Heart left ventricle (tissue), 16 donors: ENCODE data around the gene PCGF3. TPM values are rescaled to one million over a fixed set of nuclear protein-coding genes. Genes with fewer than 3 reads are reported as not detected.

ENCODE experiments used
- ATAC-seq, 4 donors: fragments of 200-7000 bp; cut with Tn5 transposase; one replicate each; pipeline ENCODE4 v1.9.1; 2020 to 2022; ENCODE audit warnings: moderate library complexity in 4 of 4, mild to moderate bottlenecking in 3 of 4, moderate number of reproducible peaks in 1 of 4
- DNase-seq, 5 donors: peaks; one replicate each; pipeline ENCODE4 v3.0.0-alpha.2; 2020
- H3K27ac ChIP-seq, 12 donors: fragments of 200-600 bp; sonication (generic) in 4 of 12; one replicate each; pipeline versions ENCODE4 v1.5.0 to v1.8.0; 2016 to 2022; ENCODE audit warnings: mild to moderate bottlenecking in 2 of 12
- H3K27me3 ChIP-seq, 9 donors: fragments of 200-600 bp; sonication (generic) in 2 of 9; one replicate each; pipeline versions ENCODE4 v1.5.1 to v1.8.0; 2016 to 2022; ENCODE audit warnings: mild to moderate bottlenecking in 3 of 9
- H3K36me3 ChIP-seq, 9 donors: fragments of 200-600 bp; sonication (generic) in 2 of 9; one replicate each; pipeline versions ENCODE4 v1.5.0 to v1.8.0; 2018 to 2022; ENCODE audit warnings: mild to moderate bottlenecking in 2 of 9
- H3K4me1 ChIP-seq, 12 donors: fragments of 200-600 bp; sonication (generic) in 4 of 12; one replicate each; pipeline versions ENCODE4 v1.5.0 to v1.8.0; 2016 to 2022; ENCODE audit warnings: mild to moderate bottlenecking in 3 of 12
- H3K4me3 ChIP-seq, 12 donors: fragments of 200-600 bp; sonication (generic) in 4 of 12; one replicate each; pipeline versions ENCODE4 v1.5.0 to v1.8.0; 2017 to 2022; ENCODE audit warnings: mild to moderate bottlenecking in 9 of 12, moderate library complexity in 4 of 12
- H3K9me3 ChIP-seq, 12 donors: fragments of 200-600 bp; sonication (generic) in 4 of 12; one replicate each; pipeline versions ENCODE4 v1.5.0 to v1.8.0; 2016 to 2022; ENCODE audit warnings: mild to moderate bottlenecking in 1 of 12
- POLR2A ChIP-seq, 2 donors: fragments of 450-650 bp; IDR thresholded peaks; one replicate each; pipeline ENCODE4 v1.6.1; 2017; ENCODE audit warnings: antibody characterized with exemption in 2 of 2, mild to moderate bottlenecking in 2 of 2, moderate library complexity in 2 of 2
- WGBS, 4 donors: extraction: QIAGEN DNeasy Blood & Tissue Kit in 2 of 4; methylation state at CpG; one replicate each; pipeline versions ENCODE4 v1.1.5 to v1.1.7; 2013 to 2018; 5-methylcytosine and 5-hydroxymethylcytosine counted together
- intact Hi-C, 10 donors: fragments of 100-400 bp; cut with DNase I; formaldehyde crosslinking; loops; one replicate each; pipeline versions ENCODE4 v1.11.1 to v1.14.2; 2022
- polyA plus RNA-seq, 2 donors: library from polyadenylated mRNA; stranded (reverse); fragments of 200-250 nt; gene quantifications; one replicate each; pipeline ENCODE4 v1.2.3, GENCODE V29; 2013
- total RNA-seq, 9 donors: library from RNA; depleted of rRNA in 2 of 9; stranded (reverse); fragments of >200 nt in 2 of 9; fragmentation: NEBNext Ultra II Directional in 3 of 9; extraction: Animal tissue kit (Norgen Biotek cat#: 25700) in 3 of 9; gene quantifications; one replicate each; pipeline versions ENCODE4 v1.1.0 to v1.2.4, GENCODE V29; 2016 to 2023
- TF ChIP-seq, protein P1 (sequence below), 12 donors: fragments of 200-600 bp; sonication (generic) in 4 of 12; IDR thresholded peaks; one replicate each; pipeline versions ENCODE4 v1.5.0 to v1.8.0; 2018 to 2022; ENCODE audit warnings: antibody characterized with exemption in 12 of 12, mild to moderate bottlenecking in 5 of 12
- donor health status: ischemic (EF 13 %, LVEDD 7.1; RV severe dilation, severe dysfunction).
- donor health status: healthy with polysubstance abuse.
- donor health status: DM: no; HTN: yes; CAD: no.
- donor health status: DM: no; HTN: no; CAD: no.
- donor health status: ischemic (EF 25% LVEDD 6.9; RV normal size, moderate dysfunction).
- donor health status: ischemic (EF 25% LVEDD 5.7; RV mildly dilated, moderate dysfunction).
- donor health status: healthy.
- donor health status: DM: yes; HTN: yes; CAD: no.
- donor health status: ischemic (EF 35%, LVEDD 5.7; RV mildly dilated, moderate dysfunction).
- donor health status: nonischemic (EF 11% LVEDD 7.7; RV severe dilation, severe dysfunction).
- donor health status: DM: yes; HTN: yes; CAD: no.
- donor health status: PGD.
- donor health status: ischemic (EF 29% LVEDD 5.4; RV normal size, mild dysfunction).
- donor health status: nonischemic (EF 23%, LVEDD 6.1; RV moderate dilation, normal function).

PCGF3 gene
- total and polyA plus RNA-seq, 11 donors: 16.2 to 45.7 (median 22.5) TPM

DNA sequence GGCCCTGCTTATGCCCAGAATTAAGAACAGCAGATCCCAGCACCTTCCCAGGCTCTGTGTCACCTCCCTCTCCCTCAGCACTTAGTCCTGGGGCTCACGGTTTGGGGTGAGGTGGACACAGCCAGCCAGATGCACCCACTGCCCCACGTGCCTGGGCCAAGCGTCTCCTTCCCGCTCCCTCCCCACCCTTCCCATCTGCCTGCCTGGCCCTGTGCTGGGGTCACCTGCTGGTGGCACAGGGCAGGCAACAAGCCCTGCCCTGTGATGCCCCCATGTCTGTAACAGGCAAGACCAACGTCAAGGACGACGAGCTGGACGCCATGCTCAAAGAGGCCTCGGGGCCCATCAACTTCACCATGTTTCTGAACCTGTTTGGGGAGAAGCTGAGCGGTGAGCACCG is 26.0 kb upstream of the PCGF3 start:
- TF ChIP-seq POLR2A (IDR thresholded peaks at IDR 0.05): no peak
- TF ChIP-seq, protein P1, sequence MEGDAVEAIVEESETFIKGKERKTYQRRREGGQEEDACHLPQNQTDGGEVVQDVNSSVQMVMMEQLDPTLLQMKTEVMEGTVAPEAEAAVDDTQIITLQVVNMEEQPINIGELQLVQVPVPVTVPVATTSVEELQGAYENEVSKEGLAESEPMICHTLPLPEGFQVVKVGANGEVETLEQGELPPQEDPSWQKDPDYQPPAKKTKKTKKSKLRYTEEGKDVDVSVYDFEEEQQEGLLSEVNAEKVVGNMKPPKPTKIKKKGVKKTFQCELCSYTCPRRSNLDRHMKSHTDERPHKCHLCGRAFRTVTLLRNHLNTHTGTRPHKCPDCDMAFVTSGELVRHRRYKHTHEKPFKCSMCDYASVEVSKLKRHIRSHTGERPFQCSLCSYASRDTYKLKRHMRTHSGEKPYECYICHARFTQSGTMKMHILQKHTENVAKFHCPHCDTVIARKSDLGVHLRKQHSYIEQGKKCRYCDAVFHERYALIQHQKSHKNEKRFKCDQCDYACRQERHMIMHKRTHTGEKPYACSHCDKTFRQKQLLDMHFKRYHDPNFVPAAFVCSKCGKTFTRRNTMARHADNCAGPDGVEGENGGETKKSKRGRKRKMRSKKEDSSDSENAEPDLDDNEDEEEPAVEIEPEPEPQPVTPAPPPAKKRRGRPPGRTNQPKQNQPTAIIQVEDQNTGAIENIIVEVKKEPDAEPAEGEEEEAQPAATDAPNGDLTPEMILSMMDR (IDR thresholded peaks at IDR 0.05): no peak
- no peaks in the 10 kb centered on the region for H3K27me3 ChIP-seq
- intact Hi-C loops: loop anchor here in 3 of 10 donors (10.0 kb wide), 2 partner anchors 205 to 435 kb away; no protein-coding TSS in a partner anchor
- DNase-seq (peak in 1 of 5 donors; percentile 50), ATAC-seq (no peak)
- no peaks in the 10 kb centered on the region for H3K36me3 ChIP-seq
- no peaks in the 10 kb centered on the region for H3K9me3 ChIP-seq
- H3K4me1 ChIP-seq: peaks cover 12 to 49% (median 31%) of the 10 kb centered on the region in 12 donors
- WGBS, 4 donors: 85 to 87% (median 86%) methylated on average over 7 to 11 of the region's 11 CpGs
- H3K4me3 ChIP-seq: no peak overlapping the region
- no peak overlapping the region for H3K27ac ChIP-seq

DNA sequence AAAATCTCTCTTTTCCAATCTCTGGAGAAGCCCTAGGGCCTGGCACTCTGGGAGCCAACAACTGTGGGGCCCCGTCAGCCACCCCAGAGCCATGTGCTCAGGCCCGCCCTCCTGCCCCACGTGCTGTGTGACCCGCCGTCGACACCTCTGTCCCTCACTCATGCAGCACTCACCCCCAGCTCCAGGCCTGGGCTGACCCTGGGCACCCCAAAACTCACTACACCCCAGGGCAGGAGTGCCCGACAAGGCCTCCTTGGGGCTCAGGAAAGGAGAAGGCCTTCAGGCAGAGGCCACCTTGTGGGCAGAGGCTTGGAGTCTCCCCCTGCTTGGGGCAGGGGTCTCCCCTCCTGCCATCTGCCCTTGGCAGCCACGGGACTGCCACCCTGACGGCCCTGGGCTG is 25.5 kb upstream of the PCGF3 start:
- H3K4me3 ChIP-seq: peak overlapping the region in 1 of 12 donors; percentile 60
- no peak for ATAC-seq
- no peak for TF ChIP-seq POLR2A (IDR thresholded peaks at IDR 0.05)
- TF ChIP-seq, protein P1 (IDR thresholded peaks at IDR 0.05): no peak
- no peaks in the 10 kb centered on the region for H3K36me3 ChIP-seq
- peak in 1 of 5 donors; percentile 61 for DNase-seq
- H3K27me3 ChIP-seq: no peaks in the 10 kb centered on the region
- WGBS, 4 donors: 83 to 87% (median 83%) methylated on average over 8 to 9 of the region's 9 CpGs
- peaks cover 10 to 45% (median 29%) of the 10 kb centered on the region in 12 donors for H3K4me1 ChIP-seq
- H3K27ac ChIP-seq: no peak overlapping the region
- H3K9me3 ChIP-seq: no peaks in the 10 kb centered on the region
- intact Hi-C loops: no loop called here

DNA sequence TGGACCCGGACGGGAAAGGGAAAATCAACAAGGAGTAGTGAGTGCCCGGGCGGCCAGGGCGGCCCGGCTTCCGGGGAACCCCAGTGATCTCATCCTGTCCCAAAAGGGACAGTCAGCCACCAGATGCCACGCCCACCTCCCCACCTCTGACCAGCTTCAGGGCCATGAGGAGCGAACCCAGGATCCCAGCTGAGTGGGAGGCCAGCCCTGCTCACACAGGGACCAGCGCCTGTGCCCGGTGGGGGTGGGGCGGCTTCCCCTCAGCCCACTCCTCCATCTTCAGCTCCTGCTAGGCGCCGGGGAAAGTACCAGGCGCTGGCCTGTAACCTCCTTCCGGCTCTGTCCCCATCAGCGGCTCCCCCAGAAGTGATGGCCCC is 25.1 kb upstream of the PCGF3 start:
- H3K9me3 ChIP-seq: no peaks in the 10 kb centered on the region
- WGBS, 4 donors: 51 to 77% (median 60%) methylated on average over 5 to 17 of the region's 17 CpGs
- peaks cover 6 to 40% (median 24%) of the 10 kb centered on the region in 12 donors for H3K4me1 ChIP-seq
- peak overlapping the region in 11 of 12 donors; percentile 47 to 67 (median 58) for H3K4me3 ChIP-seq
- TF ChIP-seq POLR2A (IDR thresholded peaks at IDR 0.05): no peak
- TF ChIP-seq, protein P1 (IDR thresholded peaks at IDR 0.05): no peak
- H3K27me3 ChIP-seq: no peaks in the 10 kb centered on the region
- ATAC-seq (no peak), DNase-seq (peak in 3 of 5 donors; percentile 25 to 57 (median 38))
- H3K27ac ChIP-seq: peak overlapping the region in 3 of 12 donors; percentile 25 to 38 (median 27)
- intact Hi-C loops: no loop called here
- H3K36me3 ChIP-seq: no peaks in the 10 kb centered on the region

DNA sequence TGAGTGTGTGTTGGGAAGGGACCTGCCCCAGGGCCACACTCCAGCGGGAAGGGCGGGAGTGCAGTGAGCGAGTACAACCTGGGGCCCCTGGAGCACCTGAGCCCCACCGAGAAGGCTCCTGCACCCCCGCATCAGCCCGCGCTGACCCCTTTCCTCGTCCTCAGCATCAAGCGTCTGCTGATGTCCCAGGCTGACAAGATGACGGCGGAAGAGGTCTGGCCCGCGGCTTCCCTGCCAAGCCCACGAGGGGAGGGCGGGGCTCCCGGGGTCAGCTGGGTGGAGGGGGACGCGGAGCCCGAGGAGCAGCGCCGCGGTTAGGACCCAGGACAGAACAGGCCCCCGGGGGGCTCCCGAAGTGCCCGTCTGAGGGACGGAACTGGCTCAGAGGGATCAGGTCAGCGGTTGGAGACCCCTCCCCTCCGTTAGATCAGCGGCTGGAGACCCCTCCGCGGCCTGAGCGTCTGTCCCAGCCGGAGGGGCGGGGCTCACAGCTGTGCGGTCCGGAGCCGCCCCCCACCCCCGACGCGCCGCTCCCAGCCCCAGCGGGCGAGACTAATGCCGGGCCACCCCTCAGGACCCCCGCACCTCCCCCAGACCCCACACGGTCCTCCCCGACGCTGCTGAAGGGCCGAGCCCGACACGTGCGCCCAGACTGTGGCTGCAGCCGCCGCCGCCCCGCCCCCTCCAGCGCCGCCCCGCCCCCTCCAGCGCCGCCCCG is 24.5 kb upstream of the PCGF3 start:
- H3K9me3 ChIP-seq: no peaks in the 10 kb centered on the region
- peak overlapping the region in 4 of 12 donors; percentile 25 to 38 (median 32) for H3K27ac ChIP-seq
- H3K36me3 ChIP-seq: no peaks in the 10 kb centered on the region
- H3K27me3 ChIP-seq: no peaks in the 10 kb centered on the region
- peaks cover 6 to 35% (median 22%) of the 10 kb centered on the region in 12 donors for H3K4me1 ChIP-seq
- peak overlapping the region; percentile 39 to 67 (median 57) for H3K4me3 ChIP-seq
- 0 to 18% (median 4%) methylated on average over 17 to 55 of the region's 62 CpGs for WGBS, 4 donors
- intact Hi-C loops: no loop called here
- ATAC-seq (peak in 3 of 4 donors; percentile 23 to 55 (median 53)), DNase-seq (peak; percentile 68 to 84 (median 77))
- TF ChIP-seq, protein P1 (IDR thresholded peaks at IDR 0.05): no peak
- TF ChIP-seq POLR2A (IDR thresholded peaks at IDR 0.05): no peak
